Fibroblast of the conjunctiva (primary cell): ENCODE measurements around the gene UCKL1.
"Not testable (repeated sequence)": the region's sequence is repeated elsewhere in the genome, so short reads cannot be mapped to it uniquely, and the experiment has no call there.

Experiments
- DNase-seq: peaks from one replicate; pipeline ENCODE4 v3.0.0-alpha.2; 2010; ENCODE audit warnings: low read depth

UCKL1 gene

GRCh38 chr20:63972312-63973159 is 16.3 kb upstream of the UCKL1 start:
- no peak for DNase-seq

DNA sequence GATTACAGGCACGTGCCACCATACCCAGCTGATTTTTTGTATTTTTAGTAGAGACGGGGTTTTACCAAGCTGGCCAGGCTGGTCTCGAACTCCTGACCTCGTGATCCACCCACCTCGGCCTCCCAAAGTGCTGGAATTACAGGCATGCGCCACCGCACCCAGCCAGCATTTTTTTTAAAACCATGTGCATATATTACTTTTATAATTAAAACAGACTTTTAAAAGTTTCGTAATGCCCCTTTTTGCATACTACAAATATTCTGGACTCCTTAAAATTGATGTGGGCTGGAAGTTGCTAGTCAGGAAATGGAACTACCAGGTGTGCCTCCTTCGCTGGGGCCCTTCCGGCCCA is 15.7 kb upstream of the UCKL1 start:
- DNase-seq, result not testable (repeated sequence)

DNA sequence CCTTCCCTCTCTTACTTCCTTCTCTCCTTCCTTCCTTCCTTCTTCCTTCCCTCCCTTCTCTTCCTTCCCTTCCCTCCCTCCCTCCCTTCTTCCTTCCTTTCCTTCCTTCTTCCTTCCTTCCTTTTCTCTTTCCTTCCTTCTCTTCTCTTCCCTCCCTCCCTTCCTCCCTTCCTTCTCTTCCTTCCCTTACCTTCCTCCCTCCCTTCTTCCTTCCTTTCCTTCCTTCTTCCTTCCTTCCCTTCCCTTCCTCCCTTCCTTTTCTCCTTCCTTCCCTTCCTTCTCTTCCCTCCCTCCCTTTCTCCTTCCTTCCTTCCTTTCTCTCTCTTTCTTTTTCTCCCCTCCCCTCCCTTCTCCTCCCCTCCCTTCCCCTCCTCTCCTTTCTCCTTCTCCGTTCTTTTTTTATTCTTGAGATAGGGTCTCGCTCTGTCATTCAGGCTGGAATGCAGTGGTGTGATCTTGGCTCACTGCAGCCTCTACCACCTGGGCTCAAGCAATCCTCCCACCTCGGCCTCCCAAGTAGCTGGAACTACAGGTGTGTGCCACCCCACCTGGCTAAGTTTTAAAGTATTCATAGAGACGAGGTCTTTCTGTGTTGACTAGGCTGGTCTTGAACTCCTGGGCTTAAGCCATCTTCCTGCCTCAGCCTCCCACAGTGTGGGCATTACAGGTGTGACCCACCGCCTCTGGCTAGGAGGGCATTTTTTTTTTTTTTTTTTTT is 14.7 kb upstream of the UCKL1 start:
- DNase-seq, result no peak

GRCh38 chr20:63969838-63970713 is 13.9 kb upstream of the UCKL1 start, which contains the start of gene ZNF512B:
Gene ZNF512B, minus strand, starts transcription at chr20:63969930. Its CDS starts 1,980 bp downstream, at chr20:63967950.
- DNase-seq, result no peak

DNA sequence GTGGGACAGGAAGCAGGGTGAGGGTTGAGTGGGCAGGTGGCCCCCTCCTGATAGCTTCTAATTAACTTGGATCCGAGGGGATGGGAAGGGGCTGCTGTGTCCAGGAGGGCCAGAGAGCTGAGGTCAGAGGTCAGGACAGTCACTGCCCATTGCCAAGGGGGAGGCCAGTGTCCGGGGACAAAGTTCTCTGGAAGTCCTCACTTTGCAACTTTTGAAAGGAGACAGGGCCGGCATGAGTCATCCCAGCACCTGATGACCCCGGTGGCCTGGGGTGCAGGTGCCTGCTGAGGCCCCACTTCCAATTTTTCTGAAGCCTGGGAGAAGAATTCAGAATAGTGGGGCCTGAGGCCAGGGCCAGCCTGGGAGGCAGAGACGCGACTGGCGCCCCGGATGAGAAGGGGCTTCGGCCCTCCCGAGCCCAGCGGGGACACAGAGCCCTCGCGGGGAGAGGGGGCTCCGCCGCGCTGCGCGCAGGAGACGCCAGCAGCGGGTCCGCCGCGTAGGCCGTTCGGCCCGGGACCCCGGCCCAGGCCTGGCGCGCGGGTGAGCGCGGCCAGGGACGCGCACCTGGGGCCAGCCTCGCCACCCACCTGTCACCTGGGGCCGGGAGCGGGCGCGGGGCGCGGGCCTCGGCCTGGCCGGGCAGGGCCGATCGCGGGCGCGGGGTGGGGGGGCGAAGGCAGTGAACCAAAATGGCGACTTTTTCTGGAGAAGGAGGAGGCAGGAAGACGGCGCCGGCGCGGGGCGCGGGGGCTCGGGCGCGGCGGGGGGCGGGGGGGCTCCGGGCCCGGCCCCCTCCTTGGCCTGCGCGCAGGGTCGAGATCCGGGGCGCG is 12.9 kb upstream of the UCKL1 start:
- no peak for DNase-seq

- no peak for DNase-seq
Measured at GRCh38 chr20:63968136-63968927, 12.1 kb upstream of the UCKL1 start.

- no peak for DNase-seq
Measured at GRCh38 chr20:63967330-63968135, 11.3 kb upstream of the UCKL1 start.

GRCh38 chr20:63966944-63967322 is 10.7 kb upstream of the UCKL1 start:
- DNase-seq, result no peak

DNA sequence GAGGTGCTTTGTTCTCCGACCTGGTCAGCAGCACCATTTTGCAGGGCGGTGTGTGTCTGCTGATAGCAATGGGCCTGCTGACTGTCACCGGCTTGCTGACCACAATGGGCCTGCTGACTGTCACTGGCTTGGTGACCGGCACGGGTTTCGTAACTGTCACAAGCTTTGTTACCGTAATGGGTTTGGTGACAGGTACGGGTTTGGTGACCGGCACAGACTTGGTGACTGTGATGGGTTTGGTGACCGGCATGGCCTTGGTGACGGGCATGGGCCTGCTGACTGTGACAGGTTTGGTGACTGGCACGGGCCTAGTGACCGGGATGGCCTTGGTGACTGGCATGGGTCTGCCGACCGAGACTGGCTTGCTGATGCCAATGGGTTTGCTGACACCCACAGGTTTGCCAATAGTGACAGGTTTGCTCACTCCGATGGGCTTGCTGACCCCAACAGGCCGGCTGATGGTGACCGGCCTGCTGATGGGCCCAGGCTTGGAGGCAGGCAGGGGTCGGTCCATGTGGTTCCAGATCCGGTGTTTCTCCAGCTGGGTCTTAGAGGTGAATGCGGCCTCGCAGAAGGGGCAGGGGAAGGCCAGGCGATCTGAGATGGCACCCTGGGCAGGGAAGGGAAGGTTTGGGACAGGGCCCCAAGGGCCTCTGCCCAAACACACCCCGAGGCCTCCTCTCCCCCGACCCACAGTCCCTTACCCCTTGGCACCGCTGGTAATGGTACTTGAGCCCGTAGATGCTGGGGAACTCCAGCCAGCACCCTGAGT is 10.1 kb upstream of the UCKL1 start:
- no peak for DNase-seq

DNA sequence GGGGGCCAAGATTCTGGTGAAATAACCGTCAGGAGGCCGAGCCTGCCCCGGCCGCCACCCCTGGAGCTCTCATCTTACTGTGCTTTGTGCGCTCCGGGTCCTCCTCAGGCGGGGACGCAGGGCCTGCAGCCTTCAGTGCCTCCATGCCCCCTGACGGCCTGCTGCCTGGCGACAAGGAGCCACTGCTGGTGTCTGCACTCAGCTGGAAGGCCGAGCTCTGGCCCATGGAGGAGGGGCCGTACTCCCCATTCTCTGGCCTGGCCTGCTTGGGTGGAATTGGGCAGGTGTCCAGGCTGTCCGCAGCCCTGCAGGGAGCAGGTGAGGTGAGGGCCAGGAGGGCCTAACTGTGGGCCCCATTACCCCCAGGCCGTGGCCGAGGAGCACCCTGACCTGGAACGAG is 8.2 kb upstream of the UCKL1 start:
- no peak for DNase-seq

DNA sequence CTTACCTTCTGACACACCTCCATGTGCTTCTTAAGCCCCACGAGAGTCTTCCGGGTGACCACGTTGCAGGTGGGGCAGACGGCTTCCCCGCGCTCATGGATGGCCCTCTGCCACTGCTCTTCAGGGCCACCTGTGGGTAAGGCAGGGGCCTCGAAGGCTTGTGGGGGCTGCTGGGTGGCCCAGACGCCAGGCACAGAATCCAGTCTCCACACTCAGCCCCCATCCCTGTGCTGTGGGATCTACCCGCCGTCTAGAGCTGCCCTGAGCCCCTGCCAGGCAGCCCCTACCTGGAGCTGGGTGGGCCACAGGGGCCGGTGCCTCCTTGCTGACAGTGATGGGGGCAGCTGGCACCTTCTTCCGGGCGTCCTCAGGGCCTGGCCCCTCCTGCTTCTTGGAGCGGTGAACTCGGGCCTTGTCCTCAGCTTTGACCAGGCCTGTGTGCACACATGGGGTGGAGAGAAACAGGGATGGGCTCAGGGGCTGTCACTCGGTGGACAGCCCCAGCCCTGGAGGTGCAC is 7.6 kb upstream of the UCKL1 start:
- no peak for DNase-seq

GRCh38 chr20:63963348-63963741 is 7.1 kb upstream of the UCKL1 start:
- DNase-seq, result no peak

DNA sequence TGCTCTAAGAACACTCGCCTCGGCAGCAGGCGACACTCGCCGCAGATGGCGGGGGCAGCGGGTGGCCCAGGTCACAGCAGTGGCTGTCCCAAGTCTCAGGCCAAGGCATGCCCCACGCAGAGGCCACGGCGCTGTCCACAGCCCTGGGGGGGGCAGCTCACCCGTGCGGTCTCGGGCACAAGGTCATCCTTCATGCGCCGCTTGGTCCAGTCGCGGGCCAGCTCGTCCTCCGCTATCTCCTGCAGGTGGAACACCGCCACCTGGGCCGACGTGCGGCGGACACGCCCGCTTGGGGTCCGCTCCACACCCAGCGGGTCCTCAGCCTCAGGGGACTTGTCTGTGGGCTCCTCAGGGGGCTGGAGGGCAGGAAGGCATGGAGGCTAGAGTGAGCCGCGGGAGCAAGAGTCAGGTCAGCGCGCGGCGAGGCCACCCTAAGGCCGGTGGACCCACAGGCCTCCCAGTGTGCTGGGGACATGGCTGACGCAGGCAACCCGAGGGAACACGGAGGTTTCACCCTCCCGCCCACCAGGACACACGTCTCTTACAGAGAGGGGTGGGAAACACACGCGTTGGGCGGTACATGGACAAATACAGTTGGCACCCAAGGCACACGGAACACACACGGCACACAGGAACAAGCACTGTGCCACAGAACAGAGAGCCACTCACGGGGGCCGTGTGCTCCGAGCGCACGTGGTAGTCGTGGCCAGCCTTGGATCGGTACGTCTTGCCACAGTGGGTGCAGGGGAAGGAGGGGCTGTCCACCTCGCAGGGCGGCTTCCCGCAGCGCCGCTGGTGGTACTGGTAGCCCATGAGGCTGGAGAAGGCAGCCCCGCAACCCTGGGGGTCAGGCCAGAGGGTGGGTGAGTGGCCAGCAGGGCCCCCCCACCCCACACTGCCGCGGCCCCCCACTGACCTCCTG is 6.5 kb upstream of the UCKL1 start:
- no peak for DNase-seq

DNA sequence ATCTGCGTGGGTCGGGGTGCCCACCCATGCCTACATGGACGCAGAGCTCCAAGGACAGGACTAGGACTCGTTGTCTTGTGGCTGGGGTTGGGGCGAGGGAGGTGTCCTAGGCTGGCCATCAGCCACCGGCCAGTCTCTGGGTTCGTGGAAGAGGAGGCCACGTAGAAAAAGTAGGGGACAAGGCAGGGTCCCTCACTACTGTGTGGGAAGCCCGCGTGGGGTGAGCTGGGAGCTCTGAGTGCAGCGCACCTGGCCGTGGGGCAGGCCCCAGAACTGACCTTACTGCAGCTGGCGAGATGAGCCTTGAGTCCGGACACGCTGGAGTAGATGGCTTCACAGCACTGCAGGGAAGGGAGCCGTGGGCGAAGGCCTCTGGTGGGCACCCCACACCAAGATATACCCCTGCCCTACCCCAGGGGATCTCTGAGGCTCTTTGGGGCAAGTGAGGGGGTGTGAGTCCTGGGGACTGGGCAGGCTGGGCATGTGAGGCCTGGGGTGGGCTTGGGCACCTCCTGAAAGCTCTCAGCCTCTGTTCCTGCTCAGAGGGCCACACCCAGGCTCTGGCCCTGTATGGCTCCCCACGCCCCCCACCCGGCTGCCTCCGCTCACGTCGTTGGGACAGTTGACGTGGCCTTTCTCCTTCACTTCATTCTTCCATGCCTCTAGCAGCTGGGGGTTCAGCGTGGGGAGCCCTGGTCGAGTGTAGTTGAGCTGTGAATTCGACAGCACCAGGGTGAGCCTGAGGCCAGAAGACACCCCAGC is 5.6 kb upstream of the UCKL1 start:
- no peak for DNase-seq

DNA sequence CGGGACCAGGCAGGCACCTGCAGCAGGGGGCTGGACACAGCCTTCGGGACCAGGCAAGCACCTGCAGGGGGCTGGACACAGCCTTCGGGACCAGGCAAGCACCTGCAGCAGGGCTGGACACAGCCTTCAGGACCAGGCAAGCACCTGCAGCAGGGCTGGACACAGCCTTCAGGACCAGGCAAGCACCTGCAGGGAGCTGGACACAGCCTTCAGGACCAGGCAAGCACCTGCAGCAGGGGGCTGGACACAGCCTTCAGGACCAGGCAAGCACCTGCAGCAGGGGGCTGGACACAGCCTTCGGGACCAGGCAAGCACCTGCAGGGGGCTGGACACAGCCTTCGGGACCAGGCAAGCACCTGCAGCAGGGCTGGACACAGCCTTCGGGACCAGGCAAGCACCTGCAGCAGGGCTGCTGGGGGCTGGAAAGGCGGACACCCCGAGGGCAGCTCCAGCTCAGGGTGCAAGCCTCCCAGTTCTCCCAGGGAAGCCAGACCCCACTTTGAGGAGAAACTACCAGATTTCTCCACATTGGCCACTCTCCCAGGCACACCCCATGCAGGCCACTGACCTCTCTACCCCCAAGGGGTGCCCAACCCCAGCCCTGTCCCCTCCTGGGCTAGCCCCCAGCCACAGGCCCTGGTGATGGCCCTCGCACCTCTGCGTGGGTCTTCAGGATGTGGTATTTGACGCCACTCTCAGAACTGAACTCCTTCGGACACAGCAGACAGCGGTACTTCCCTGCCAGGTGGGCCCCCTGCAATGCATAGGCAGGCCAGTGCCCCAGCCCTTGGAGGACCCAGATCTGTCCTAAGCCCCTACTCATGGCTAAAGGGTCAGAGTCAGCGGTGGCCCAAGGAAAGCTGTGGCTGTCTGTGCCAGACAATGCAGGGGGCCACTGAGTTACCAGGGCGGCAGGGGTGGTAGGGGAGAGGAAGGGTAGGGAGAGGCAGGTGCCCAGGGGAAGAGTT is 4.7 kb upstream of the UCKL1 start:
- not testable (repeated sequence) for DNase-seq

- DNase-seq, result no peak
Measured at GRCh38 chr20:63959699-63960075, 3.5 kb upstream of the UCKL1 start.
